8988T (cell line): ENCODE data around the gene CLIC5.

Source experiments
- DNase-seq: peaks from one replicate; pipeline ENCODE4 v3.0.0; 2011

The CLIC5 gene

DNA sequence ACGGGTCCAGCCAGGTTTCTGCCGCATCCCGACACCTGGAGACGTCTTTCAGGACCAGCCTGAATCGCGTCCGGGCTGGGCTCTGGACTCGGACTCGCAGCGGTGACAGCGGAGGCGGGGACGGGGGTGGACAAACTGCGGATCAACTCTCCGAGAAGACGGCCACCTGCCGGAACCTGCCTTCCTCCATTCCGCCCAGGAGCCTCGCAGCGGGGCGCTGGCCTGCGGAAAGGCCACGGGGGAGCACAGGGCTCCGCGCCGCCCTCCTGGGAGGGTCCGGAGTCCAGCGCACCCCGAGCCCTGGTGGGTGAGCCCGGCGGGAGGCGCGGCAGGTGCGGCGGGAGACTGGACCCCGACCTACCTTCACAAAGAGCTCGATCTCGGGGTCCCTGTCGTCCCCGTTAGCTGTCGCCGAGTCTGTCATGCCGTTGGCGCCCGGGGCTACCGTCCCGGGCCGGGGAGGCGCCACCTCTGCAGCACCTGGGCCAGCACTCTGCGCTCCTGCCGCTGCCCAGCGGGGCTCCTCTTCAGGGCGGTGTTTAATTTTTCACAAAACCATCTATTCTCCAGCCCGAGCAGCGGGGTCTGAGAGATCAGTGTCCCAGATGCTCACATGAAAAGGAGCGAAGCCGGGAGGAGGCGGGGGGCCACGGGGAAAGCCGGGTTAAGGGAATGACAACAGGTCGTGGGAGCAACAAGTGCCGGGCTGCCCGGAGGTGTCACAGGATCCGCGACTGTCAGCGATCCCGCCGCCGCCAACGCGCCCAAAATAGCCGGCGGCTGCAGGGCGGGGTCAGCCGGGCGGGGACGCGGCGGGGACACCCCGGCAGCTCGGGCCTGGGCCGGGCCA lies at the start of gene CLIC5:
CLIC5 (minus strand) TSS at position 742 of the 850 bp plus-strand sequence; CDS start at position 424, 318 bp downstream.
- peak; percentile 52 for DNase-seq

- DNase-seq, result no peak
Measured at GRCh38 chr6:46062991-46063390, 47.3 kb upstream of the CLIC5 start.

DNA sequence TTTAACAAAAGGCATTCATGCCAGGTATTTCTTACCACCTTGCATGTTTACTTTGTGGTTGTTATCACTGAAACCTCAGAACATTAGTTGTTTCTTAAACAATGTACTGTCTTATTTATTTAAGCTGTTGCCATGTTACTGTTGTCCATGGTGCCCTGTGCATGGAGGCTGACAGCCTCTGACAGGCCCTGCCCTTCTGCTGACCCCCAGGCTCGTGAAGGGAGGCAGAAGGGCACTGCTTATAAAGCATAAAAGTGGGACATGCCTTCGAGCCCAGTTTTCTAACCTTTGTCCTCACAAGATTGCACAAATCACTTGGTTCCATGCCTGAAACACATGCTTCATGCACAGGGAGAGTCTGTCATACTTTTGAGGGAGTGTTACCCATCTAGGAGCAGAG lies 46.7 kb upstream of the CLIC5 start:
- DNase-seq, result no peak

DNA sequence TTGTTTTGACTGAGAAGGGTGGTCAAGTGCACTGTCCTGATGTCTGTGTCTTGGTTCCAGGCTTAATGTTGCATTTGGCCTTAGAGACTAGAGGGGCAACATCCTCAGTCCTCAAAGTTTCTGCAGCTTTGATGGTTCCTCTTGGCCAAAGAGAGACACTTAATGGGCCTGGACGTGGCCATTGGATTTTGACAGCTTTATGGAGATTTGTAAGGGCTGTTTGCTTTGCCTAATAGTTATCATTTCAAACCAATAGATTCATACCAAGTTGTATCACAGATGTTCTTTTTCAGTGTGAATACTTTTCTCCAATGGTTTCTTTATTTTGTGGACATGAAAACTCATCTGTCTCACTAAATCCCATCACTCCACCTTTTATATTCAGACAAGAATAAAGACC lies 45.8 kb upstream of the CLIC5 start:
- no peak for DNase-seq

DNA sequence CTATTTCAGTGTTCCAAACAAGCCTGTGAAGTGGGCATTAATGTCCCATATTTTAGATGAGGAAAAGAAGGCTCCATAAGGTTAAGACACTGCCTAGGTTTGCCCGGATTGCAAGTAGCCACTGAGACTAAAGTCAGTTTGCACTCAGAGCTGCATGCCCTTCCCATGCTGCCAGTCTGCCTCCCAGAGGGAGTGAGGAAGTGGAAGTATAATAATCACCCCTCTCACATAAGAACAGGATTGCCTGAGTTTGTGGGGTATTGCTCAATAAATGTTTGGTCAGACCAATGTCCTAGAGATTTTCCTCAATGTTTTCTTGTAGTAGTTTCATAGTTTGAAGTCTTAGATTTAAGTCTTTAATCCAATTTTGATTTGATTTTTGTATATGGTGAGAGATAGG lies 43.9 kb upstream of the CLIC5 start:
- DNase-seq, result no peak

GRCh38 chr6:46058951-46059350 lies 43.3 kb upstream of the CLIC5 start:
- no peak for DNase-seq

DNA sequence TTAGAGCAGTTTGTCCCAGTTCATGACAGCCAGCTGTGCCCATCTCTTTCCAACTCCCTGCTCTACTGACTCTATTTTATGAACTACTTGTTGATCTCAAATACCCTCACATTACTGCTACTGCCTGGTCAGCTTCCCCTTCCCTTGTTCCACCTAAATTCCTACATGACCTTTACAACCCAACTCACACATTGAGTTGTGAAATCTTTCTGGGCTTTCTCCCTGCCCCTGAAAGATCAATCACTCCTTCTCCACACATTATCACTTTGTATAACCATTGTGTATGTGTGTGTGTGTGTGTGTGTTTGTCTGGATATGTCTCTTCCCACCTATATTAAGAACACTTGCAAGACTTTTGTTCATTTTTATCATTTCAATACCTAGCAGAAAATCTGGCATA lies 42.1 kb upstream of the CLIC5 start:
- DNase-seq, result no peak

- no peak for DNase-seq
Measured at GRCh38 chr6:46056906-46057529, 41.4 kb upstream of the CLIC5 start.

GRCh38 chr6:46054516-46054915 lies 38.9 kb upstream of the CLIC5 start:
- DNase-seq, result no peak

GRCh38 chr6:46053039-46053933 lies 37.6 kb upstream of the CLIC5 start:
- no peak for DNase-seq

- DNase-seq, result no peak
Measured at GRCh38 chr6:46052479-46052878, 36.8 kb upstream of the CLIC5 start.

GRCh38 chr6:46051962-46052361 lies 36.3 kb upstream of the CLIC5 start:
- no peak for DNase-seq

DNA sequence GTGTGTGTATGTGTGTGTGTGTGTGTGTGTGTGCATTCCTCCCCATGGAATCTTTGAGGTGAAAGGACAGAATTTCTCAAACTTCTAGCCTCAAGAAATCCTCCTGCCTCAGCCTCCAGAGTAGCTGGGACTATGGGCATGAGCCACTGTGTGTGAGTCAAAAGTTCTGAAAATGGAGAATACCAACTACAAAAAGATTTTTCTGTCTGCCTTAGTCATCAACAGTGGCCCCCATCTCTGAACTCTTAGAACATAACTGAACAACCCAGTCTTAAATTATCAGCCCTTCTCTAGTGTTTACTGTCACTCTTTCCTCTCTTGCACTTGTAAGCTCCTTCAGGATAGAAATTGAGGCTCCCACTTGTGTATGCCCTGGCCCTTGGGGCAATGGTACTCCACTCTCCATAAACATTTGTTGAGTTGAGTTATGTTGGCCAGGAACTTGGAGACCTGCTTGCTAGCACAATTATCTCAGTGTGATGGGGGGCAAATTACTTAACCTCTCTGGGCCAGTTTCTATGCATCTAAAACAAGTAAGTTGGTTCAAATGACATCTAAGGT lies 35.3 kb upstream of the CLIC5 start:
- no peak for DNase-seq

DNA sequence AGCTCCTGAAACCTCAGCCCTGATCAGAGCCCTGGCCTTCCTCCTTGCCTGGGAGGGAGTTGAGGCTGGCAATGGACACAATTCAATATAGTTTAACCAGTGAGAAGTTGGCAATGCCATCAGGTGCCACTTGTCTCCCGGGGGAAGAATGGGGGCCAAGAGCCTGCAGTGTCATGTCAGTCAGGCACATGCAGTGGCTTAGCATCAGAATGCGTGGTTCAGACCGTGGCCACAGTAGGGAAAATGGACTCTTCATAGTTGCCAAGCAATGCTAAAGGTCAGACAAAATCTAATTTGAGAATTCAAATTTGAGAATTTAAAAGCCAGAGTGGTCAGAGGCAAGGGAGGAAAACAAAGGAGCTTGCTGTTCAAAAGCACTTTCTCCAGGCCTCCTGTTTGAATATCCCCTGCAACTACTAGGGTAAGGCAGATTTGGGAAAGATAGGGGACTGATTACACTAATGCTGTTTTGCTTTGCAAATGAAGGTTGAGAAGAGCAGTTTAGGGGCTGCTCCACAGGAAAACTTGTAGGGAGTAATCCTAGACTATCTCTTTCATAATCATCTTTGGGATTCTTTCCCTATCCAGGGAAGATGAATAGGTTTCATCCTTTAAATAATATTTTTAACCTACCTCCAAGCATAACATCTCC lies 33.1 kb upstream of the CLIC5 start:
- DNase-seq, result no peak

DNA sequence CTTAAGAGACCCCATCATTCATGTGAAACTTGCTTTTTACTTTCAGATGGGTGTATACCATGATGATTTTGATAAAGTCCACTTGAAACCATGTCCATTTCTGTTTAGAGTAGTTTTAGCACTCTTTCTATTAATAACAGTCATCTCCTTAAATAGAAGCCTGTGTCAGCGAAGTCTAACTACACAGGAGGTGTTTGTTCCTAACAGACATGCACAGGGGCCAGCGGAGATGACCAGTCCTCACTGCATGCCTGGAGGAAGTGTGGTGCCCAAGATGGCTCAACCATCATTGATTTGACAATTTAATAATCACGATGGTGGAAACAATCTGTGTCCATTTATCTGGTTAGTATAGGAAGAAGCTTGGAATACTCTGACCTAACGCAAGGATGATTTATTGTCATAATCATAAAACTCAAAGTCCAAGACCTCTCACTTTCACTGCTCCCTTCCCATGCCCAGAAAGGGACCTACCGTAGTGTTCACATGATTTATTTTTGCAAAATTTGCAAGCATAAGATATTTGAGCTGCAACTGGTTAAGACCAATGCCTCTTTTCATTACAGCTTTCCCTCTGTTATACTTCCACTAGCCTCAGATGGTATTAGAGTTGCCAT lies 31.0 kb upstream of the CLIC5 start:
- no peak for DNase-seq

GRCh38 chr6:46044881-46045617 lies 29.4 kb upstream of the CLIC5 start:
- DNase-seq, result peak; percentile 13

- DNase-seq, result no peak
Measured at GRCh38 chr6:46042355-46042999, 26.8 kb upstream of the CLIC5 start.

DNA sequence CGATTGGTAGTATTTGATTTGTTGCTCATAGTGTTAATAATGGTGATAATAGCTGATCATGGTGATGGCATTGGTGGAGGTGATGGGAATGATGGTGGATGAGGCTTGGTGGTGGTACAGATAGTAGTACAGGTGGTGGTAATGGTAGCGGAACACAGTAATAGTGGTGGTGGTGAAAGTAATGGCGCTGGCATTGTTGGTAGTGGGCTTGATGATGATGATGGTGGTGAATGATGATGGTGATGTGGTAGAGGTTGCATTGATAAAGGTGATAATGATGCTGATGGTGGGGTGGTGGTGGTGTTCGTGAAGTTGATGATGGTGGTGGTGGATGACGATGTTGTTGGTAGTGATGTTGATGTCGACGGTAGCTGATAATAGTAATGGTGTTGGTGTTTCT lies 24.6 kb upstream of the CLIC5 start:
- no peak for DNase-seq

DNA sequence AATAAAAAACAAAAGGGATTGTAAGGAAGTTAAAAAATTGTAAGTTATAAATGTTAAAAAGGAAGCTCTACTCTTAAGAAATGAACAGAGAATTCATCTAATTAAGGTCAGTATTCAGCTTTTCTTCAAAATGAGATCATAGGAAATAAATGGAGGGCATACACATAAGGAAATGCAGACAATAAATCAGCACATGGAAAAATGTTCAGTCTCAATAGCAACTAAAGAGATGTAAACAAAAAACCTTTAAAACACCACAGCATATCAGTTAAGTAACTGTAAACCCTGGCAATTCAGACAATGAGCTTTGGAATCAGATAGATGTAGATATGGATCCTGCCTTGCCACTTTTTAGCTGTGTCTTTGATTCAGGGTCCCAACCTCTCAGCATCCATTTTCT lies 24.0 kb upstream of the CLIC5 start:
- no peak for DNase-seq

- DNase-seq, result no peak
Measured at GRCh38 chr6:46036911-46037310, 21.3 kb upstream of the CLIC5 start.

- no peak for DNase-seq
Measured at GRCh38 chr6:46035242-46035641, 19.6 kb upstream of the CLIC5 start.
